RWPE2 (cell line): ENCODE results near the gene OR10A2.

Source experiments
- ATAC-seq: fragments of 200-7000 bp; cut with Tn5 transposase; 3 replicates; pipeline ENCODE4 v1.9.1; 2021; ENCODE audit warnings: low read depth
- DNase-seq: peaks from one replicate; pipeline ENCODE4 v3.0.0-alpha.2; 2020; ENCODE audit warnings: low spot score
- H3K27ac ChIP-seq: fragments of 450-650 bp; 2 replicates; pipeline ENCODE4 v1.5.1; 2017; ENCODE audit warnings: mild to moderate bottlenecking; ENCODE audit not compliant: poor library complexity, severe bottlenecking
- H3K27me3 ChIP-seq: fragments of 250-450 bp; sonication (Bioruptor Pico); 2 replicates; pipeline ENCODE4 v1.5.1; 2021; ENCODE audit warnings: mild to moderate bottlenecking, moderate library complexity; ENCODE audit not compliant: insufficient read depth, poor library complexity, severe bottlenecking
- H3K36me3 ChIP-seq: fragments of 250-450 bp; sonication (Bioruptor Pico); 2 replicates; pipeline ENCODE4 v1.5.1; 2020; ENCODE audit warnings: low read depth, mild to moderate bottlenecking, moderate library complexity
- H3K4me1 ChIP-seq: fragments of 250-450 bp; sonication (Bioruptor Pico); 2 replicates; pipeline ENCODE4 v1.5.1; 2021; ENCODE audit warnings: mild to moderate bottlenecking, moderate library complexity; ENCODE audit not compliant: insufficient read depth, poor library complexity, severe bottlenecking
- H3K4me3 ChIP-seq: fragments of 250-450 bp; sonication (Bioruptor Pico); 2 replicates; pipeline ENCODE4 v1.5.1; 2021; ENCODE audit warnings: mild to moderate bottlenecking, moderate library complexity; ENCODE audit not compliant: severe bottlenecking
- H3K9me3 ChIP-seq: fragments of 250-450 bp; sonication (Bioruptor Pico); 2 replicates; pipeline ENCODE4 v1.5.1; 2021; ENCODE audit warnings: mild to moderate bottlenecking, moderate library complexity; ENCODE audit not compliant: severe bottlenecking
- CTCF ChIP-seq: fragments of 450-650 bp; IDR thresholded peaks from one replicate; pipeline ENCODE4 v1.5.1; 2017; ENCODE audit warnings: mild to moderate bottlenecking, moderate library complexity; ENCODE audit not compliant: poor library complexity, severe bottlenecking

The OR10A2 gene

DNA sequence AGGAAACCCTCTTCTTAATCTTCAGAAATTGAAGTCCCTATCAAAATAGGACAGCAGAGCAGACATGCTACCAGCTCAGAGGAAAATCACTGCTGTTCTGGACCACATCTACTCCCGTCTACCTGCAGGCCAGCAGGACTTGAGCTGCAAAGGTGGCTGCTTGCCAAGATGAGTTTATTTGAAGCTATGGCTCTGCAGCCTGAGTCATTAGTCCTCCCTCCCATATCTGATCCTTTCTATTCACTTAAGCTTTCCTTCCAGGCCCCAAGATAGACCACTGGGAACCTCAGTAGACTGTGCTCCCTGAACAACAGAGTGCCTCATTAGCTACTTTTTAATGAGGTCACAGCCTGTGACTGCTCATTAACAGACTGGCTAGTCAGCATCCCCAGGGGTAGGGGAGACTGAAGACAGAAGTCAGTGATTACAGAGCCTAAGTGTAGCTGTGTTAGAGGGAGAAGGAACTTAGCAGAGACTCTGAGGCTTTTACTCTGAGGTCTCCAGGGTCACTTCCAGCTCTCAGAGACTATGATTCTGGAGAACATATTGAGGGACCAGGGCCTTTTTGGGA lies 6.8 kb upstream of the OR10A2 start:
- H3K4me3 ChIP-seq, result no peak overlapping the region
- no peak for TF ChIP-seq CTCF
- peak; percentile 91 for ATAC-seq

DNA sequence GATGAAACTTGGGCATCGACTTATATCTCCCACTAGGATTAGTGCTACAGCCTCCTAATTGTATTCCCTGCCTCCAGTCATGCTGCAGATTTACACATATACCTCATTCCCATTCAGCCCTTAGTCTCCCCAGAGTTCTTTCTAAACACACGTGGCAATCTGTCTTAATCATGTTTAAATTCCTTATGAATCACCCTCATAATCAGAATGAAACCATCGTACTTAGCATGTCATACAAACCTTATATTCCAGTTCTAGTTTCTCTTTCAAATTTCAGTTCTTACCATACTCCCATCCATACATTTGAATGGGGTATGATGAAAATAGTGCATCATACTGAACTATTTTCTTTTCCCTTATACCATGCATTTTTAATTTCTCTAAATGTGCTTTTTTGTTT lies 6.0 kb upstream of the OR10A2 start:
- Histone ChIP-seq H3K4me3 (no peak overlapping the region), H3K36me3 (no peaks in the 10 kb centered on the region), H3K9me3 (no peaks in the 10 kb centered on the region), H3K27me3 (no peaks in the 10 kb centered on the region), H3K4me1 (no peaks in the 10 kb centered on the region), H3K27ac (no peak overlapping the region)
- peak; percentile 64 for ATAC-seq
- DNase-seq, result no peak
- TF ChIP-seq CTCF, result no peak

More for the DNA sequence above, 6.8 kb upstream of the OR10A2 start:
- no peak overlapping the region for H3K27ac ChIP-seq
- H3K36me3 ChIP-seq, result no peaks in the 10 kb centered on the region
- DNase-seq, result no peak
- no peaks in the 10 kb centered on the region for H3K4me1 ChIP-seq
- H3K27me3 ChIP-seq, result no peaks in the 10 kb centered on the region
- H3K9me3 ChIP-seq, result no peaks in the 10 kb centered on the region

GRCh38 chr11:6864438-6864837 lies 1.6 kb downstream of the OR10A2 start:
- Histone ChIP-seq H3K9me3 (no peaks in the 10 kb centered on the region), H3K4me3 (no peak overlapping the region), H3K36me3 (no peaks in the 10 kb centered on the region), H3K27me3 (no peaks in the 10 kb centered on the region), H3K4me1 (no peaks in the 10 kb centered on the region), H3K27ac (no peak overlapping the region)
- no peak for DNase-seq
- no peak for TF ChIP-seq CTCF
- no peak for ATAC-seq

GRCh38 chr11:6871278-6871677 lies 8.4 kb downstream of the OR10A2 start:
- no peak for ATAC-seq
- Histone ChIP-seq H3K27me3 (no peaks in the 10 kb centered on the region), H3K9me3 (no peaks in the 10 kb centered on the region), H3K4me3 (no peak overlapping the region), H3K36me3 (no peaks in the 10 kb centered on the region), H3K4me1 (no peaks in the 10 kb centered on the region), H3K27ac (no peak overlapping the region)
- DNase-seq, result no peak
- TF ChIP-seq CTCF, result no peak

GRCh38 chr11:6875761-6876160 lies 12.9 kb downstream of the OR10A2 start:
- H3K4me1 ChIP-seq, result no peaks in the 10 kb centered on the region
- no peaks in the 10 kb centered on the region for H3K9me3 ChIP-seq
- H3K27me3 ChIP-seq, result no peaks in the 10 kb centered on the region
- no peak for TF ChIP-seq CTCF
- ATAC-seq (no peak), DNase-seq (no peak)
- no peak overlapping the region for H3K27ac ChIP-seq
- H3K4me3 ChIP-seq, result no peak overlapping the region
- H3K36me3 ChIP-seq, result no peaks in the 10 kb centered on the region
